ENCODE results near the gene DDX43.

DNA sequence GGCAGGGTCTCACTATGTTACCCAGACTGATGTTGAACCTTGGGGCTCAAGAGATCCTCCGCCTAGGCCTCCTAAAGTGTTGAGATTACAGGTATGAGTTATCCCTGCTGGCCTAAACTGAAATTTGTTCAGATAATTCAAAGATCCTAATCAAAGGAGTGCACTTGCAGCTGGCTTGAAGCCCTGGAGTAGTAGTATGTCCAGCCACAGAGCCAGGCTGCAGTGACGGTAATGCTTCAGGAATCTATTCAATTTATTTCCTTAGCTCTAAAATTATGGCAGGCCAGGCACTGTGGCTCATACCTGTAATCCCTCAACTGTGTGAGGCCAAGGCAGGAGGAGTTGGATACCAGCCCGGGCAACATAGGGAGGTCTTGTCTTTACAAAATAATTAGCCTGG lies 1.4 kb upstream of the DDX43 start:
- TF ChIP-seq, protein P1, sequence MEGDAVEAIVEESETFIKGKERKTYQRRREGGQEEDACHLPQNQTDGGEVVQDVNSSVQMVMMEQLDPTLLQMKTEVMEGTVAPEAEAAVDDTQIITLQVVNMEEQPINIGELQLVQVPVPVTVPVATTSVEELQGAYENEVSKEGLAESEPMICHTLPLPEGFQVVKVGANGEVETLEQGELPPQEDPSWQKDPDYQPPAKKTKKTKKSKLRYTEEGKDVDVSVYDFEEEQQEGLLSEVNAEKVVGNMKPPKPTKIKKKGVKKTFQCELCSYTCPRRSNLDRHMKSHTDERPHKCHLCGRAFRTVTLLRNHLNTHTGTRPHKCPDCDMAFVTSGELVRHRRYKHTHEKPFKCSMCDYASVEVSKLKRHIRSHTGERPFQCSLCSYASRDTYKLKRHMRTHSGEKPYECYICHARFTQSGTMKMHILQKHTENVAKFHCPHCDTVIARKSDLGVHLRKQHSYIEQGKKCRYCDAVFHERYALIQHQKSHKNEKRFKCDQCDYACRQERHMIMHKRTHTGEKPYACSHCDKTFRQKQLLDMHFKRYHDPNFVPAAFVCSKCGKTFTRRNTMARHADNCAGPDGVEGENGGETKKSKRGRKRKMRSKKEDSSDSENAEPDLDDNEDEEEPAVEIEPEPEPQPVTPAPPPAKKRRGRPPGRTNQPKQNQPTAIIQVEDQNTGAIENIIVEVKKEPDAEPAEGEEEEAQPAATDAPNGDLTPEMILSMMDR (IDR thresholded peaks at IDR 0.05; ENCODE audit: poor library complexity) = no peak
- no peak for TF ChIP-seq EZH2 (IDR thresholded peaks at IDR 0.05; ENCODE audit: borderline replicate concordance)

Data from hepatocyte (in vitro differentiated cells).